Mucosa of stomach (tissue), 1 donor: ENCODE measurements around the gene NFXL1.
"Not testable (repeated sequence)": the region's sequence is repeated elsewhere in the genome, so short reads cannot be mapped to it uniquely, and the experiment has no call there.

Experiments used
- H3K27me3 ChIP-seq: one replicate; pipeline ENCODE4 v1.7.0; 2013; ENCODE audit warnings: mild to moderate bottlenecking, low read length; ENCODE audit not compliant: control insufficient read depth, insufficient read depth
- H3K36me3 ChIP-seq: one replicate; pipeline ENCODE4 v1.7.0; 2013; ENCODE audit warnings: low read length; ENCODE audit not compliant: control insufficient read depth, insufficient read depth
- H3K4me1 ChIP-seq: one replicate; pipeline ENCODE4 v1.7.0; 2013; ENCODE audit warnings: mild to moderate bottlenecking, low read length; ENCODE audit not compliant: control insufficient read depth, insufficient read depth
- H3K4me3 ChIP-seq: one replicate; pipeline ENCODE4 v1.7.0; 2013; ENCODE audit warnings: low read length
- H3K9ac ChIP-seq: one replicate; pipeline ENCODE4 v1.7.0; 2013; ENCODE audit warnings: mild to moderate bottlenecking, low read length, moderate library complexity
- H3K9me3 ChIP-seq: one replicate; pipeline ENCODE4 v1.7.0; 2013; ENCODE audit warnings: mild to moderate bottlenecking, low read length, moderate library complexity; ENCODE audit not compliant: control insufficient read depth
- donor health status: Pancreatic carcinoma.

The NFXL1 gene

DNA sequence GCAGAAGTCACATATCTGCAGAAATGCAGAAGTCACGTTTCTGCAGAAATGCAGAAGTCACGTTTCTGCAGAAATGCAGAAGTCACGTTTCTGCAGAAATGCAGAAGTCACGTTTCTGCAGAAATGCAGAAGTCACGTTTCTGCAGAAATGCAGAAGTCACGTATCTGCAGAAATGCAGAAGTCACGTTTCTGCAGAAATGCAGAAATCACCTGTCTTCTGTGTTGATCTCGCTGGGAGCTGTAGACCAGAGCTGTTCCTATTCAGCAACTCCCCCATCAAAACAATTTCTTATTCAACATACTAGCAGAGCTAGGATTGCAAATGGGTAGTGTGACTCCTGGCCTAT, 8.9 kb upstream of the NFXL1 start:
- not testable (repeated sequence) for H3K4me1 ChIP-seq, H3K9ac ChIP-seq, H3K4me3 ChIP-seq, H3K9me3 ChIP-seq, H3K27me3 ChIP-seq, H3K36me3 ChIP-seq

DNA sequence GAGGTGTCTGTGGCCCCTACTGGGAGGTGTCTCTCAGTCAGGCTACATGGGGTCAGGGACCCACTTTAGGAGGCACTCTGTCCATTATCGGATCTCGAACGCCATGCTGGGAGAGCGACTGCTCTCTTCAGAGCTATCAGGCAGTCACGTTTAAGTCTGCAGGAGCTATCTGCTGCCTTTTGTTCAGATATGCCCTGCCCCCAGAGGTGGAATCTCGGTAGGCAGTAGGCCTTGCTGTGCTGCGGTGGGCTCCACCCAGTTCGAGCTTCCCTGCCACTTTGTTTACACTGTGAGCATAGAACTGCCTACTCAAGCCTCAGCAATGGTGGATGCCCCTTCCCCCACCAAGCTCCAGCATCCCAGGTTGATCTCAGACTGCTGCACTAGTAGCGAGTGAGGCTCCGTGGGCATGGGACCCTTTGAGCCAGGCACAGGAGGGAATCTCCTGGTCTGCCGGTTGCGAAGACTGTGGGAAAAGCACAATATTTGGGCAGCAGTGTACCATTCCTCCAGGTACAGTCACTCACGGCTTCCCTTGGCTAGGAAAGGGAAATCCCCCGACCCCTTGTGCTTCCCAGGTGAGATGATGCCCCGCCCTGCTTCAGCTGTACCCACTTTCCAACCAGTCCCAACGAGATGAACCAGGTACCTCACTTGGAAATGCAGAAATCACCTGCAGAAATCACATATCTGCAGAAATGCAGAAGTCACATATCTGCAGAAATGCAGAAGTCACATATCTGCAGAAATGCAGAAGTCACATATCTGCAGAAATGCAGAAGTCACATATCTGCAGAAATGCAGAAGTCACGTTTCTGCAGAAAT, 8.3 kb upstream of the NFXL1 start:
- H3K9ac ChIP-seq, H3K4me3 ChIP-seq, H3K4me1 ChIP-seq, H3K36me3 ChIP-seq, H3K9me3 ChIP-seq, H3K27me3 ChIP-seq: not testable (repeated sequence)

GRCh38 chr4:47917163-47917562, 2.8 kb upstream of the NFXL1 start:
- H3K4me1 ChIP-seq, H3K4me3 ChIP-seq, H3K36me3 ChIP-seq, H3K27me3 ChIP-seq, H3K9ac ChIP-seq, H3K9me3 ChIP-seq: not testable (repeated sequence)

DNA sequence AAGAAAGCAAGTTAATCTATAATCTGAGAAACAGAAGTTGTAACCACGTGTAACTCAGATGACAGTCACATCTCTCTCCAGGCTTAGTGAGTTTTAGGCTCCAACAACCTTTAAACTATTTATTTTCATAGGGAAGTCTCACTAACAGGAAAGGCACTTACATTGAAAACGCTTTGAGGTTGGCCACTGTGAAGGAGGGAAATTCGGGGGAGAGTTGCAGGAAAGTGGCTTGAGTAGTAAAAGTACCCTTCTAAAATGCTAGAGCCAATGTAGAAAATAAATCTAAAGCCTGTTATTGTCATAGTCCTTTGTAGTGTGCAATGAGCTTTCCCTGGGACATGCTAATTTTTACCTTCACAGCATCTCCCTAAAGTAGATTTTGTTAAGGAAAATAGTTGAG, 995 bp upstream of the NFXL1 start:
- no peaks in the 10 kb centered on the region for H3K36me3 ChIP-seq
- no peaks in the 10 kb centered on the region for H3K27me3 ChIP-seq
- H3K9me3 ChIP-seq: no peaks in the 10 kb centered on the region
- peaks cover 6% of the 10 kb centered on the region for H3K4me1 ChIP-seq
- no peak overlapping the region for H3K9ac ChIP-seq
- no peak overlapping the region for H3K4me3 ChIP-seq

- Histone ChIP-seq H3K4me3 (peak overlapping the region; percentile 48), H3K9ac (peak overlapping the region; percentile 66), H3K27me3 (no peaks in the 10 kb centered on the region), H3K9me3 (no peaks in the 10 kb centered on the region), H3K4me1 (peaks cover 6% of the 10 kb centered on the region), H3K36me3 (no peaks in the 10 kb centered on the region)
These were observed 499 bp upstream of the NFXL1 start for GRCh38 chr4:47914926-47915237.

- H3K27me3 ChIP-seq: no peaks in the 10 kb centered on the region
- H3K9me3 ChIP-seq: no peaks in the 10 kb centered on the region
- peaks cover 6% of the 10 kb centered on the region for H3K4me1 ChIP-seq
- H3K9ac ChIP-seq: peak overlapping the region; percentile 90
- peak overlapping the region; percentile 99 for H3K4me3 ChIP-seq
- H3K36me3 ChIP-seq: no peaks in the 10 kb centered on the region
These were observed 543 bp downstream of the NFXL1 start for GRCh38 chr4:47913861-47914219.

DNA sequence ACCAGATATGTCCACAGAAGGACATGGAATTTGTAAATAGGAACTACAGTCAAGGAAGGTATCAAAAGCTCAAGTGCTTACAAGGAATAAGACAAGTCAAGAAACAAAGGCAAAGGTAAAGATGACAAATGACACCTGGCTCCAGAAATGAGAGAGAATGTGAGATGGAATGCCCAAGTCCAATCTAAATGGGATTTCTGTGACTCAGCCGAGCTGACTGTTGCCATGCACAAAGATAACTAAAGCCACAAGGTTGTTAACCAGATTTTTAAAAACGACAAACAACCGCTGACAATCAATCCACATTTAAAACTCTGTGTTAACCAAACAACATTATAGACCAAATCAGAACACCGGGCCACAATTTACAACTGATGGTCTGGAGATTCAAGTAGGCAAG, 1.1 kb downstream of the NFXL1 start:
- H3K4me1 ChIP-seq: peaks cover 6% of the 10 kb centered on the region
- H3K4me3 ChIP-seq: peak overlapping the region; percentile 99
- H3K9me3 ChIP-seq: no peaks in the 10 kb centered on the region
- H3K27me3 ChIP-seq: no peaks in the 10 kb centered on the region
- H3K9ac ChIP-seq: peak overlapping the region; percentile 90
- H3K36me3 ChIP-seq: no peaks in the 10 kb centered on the region

DNA sequence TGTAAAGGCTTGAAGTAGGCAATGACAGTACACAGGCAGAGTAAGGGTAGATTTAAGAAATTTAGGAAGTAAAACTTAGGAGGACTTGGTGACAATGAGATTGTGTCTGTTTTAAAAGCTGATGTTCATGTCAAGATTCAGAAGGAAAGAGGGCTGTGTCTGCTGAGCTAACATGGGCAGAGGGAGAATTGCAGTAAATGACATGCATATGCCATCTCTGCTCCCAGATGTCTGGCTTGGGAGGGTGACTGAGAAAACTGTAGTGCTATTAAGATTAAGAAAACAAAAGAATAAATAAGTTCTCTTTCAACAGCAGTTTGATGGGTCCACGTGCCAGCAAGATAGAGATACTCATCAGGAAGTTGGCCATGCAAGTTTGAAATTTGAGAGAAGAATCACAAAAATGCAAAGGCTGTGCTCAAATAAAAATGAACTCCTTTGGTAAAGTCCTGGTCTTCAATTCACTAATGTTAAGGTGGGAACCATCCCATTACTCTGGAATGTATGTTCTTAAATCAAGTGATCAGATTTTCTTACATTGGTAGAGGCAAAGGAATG, 7.2 kb downstream of the NFXL1 start:
- no peaks in the 10 kb centered on the region for H3K9me3 ChIP-seq
- H3K4me3 ChIP-seq: no peak overlapping the region
- H3K27me3 ChIP-seq: no peaks in the 10 kb centered on the region
- H3K36me3 ChIP-seq: no peaks in the 10 kb centered on the region
- no peak overlapping the region for H3K9ac ChIP-seq
- no peaks in the 10 kb centered on the region for H3K4me1 ChIP-seq

- H3K27me3 ChIP-seq: no peaks in the 10 kb centered on the region
- no peaks in the 10 kb centered on the region for H3K36me3 ChIP-seq
These were observed 14.7 kb downstream of the NFXL1 start for GRCh38 chr4:47899639-47900038.

GRCh38 chr4:47891928-47892327, 22.5 kb downstream of the NFXL1 start:
- H3K27me3 ChIP-seq: no peaks in the 10 kb centered on the region
- no peak overlapping the region for H3K4me3 ChIP-seq
- H3K4me1 ChIP-seq: no peaks in the 10 kb centered on the region
- no peaks in the 10 kb centered on the region for H3K36me3 ChIP-seq
- H3K9me3 ChIP-seq: no peaks in the 10 kb centered on the region
- H3K9ac ChIP-seq: no peak overlapping the region

More at GRCh38 chr4:47899639-47900038, 14.7 kb downstream of the NFXL1 start:
- Histone ChIP-seq H3K9ac (no peak overlapping the region), H3K4me3 (no peak overlapping the region), H3K9me3 (no peaks in the 10 kb centered on the region), H3K4me1 (no peaks in the 10 kb centered on the region)

DNA sequence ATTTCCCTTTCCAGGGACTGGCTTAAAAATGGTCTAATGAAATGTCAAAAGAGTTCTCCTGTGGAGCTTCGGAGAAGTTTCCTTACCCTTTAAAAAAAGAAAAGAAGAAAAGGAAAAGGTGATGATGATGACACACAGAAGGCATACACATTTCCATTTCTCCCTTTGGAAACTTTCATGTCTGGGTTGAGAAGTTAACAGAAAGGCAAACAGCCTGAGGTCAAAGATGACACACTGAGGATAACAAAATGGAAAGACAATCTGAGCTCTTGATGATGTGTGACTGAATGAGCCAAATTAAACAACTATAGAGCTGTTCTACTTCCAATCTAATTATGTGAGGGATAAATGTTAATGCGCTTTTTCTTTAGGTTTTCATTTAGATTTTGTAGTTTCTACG, 32.2 kb downstream of the NFXL1 start:
- H3K4me1 ChIP-seq: peaks cover 8% of the 10 kb centered on the region
- no peaks in the 10 kb centered on the region for H3K27me3 ChIP-seq
- no peaks in the 10 kb centered on the region for H3K9me3 ChIP-seq
- H3K36me3 ChIP-seq: no peaks in the 10 kb centered on the region
- H3K4me3 ChIP-seq: no peak overlapping the region
- no peak overlapping the region for H3K9ac ChIP-seq

GRCh38 chr4:47879458-47879857, 34.9 kb downstream of the NFXL1 start:
- no peaks in the 10 kb centered on the region for H3K36me3 ChIP-seq
- peaks cover 8% of the 10 kb centered on the region for H3K4me1 ChIP-seq
- H3K27me3 ChIP-seq: no peaks in the 10 kb centered on the region
- no peak overlapping the region for H3K4me3 ChIP-seq
- no peak overlapping the region for H3K9ac ChIP-seq
- H3K9me3 ChIP-seq: no peaks in the 10 kb centered on the region
